Stomach smooth muscle (tissue), 2 donors: Measurements from ENCODE around the gene SHROOM3.

Experiments
- H3K27ac ChIP-seq: one replicate; pipeline ENCODE4 v1.7.0; 2013; ENCODE audit warnings: mild to moderate bottlenecking, low read length, inconsistent platforms
- H3K27me3 ChIP-seq, 2 donors: one replicate each; pipeline ENCODE4 v1.7.0; 2013; ENCODE audit warnings: low read length in 2 of 2; ENCODE audit not compliant: insufficient read depth in 2 of 2, control insufficient read depth in 1 of 2
- H3K36me3 ChIP-seq, 2 donors: one replicate each; pipeline ENCODE4 v1.7.0; 2013; ENCODE audit warnings: low read length in 2 of 2; ENCODE audit not compliant: control insufficient read depth in 2 of 2, insufficient read depth in 2 of 2
- H3K4me1 ChIP-seq: one replicate; pipeline ENCODE4 v1.7.0; 2013; ENCODE audit warnings: low read length; ENCODE audit not compliant: control insufficient read depth, insufficient read depth
- H3K4me3 ChIP-seq, 2 donors: one replicate each; pipeline ENCODE4 v1.7.0; 2013; ENCODE audit warnings: low read length in 2 of 2
- H3K9ac ChIP-seq, 2 donors: one replicate each; pipeline ENCODE4 v1.7.0; 2013; ENCODE audit warnings: low read length in 2 of 2, mild to moderate bottlenecking in 1 of 2
- H3K9me3 ChIP-seq, 2 donors: one replicate each; pipeline ENCODE4 v1.7.0; 2013; ENCODE audit warnings: low read length in 2 of 2; ENCODE audit not compliant: control insufficient read depth in 2 of 2
- donor health status: healthy.
- donor health status: Pancreatic carcinoma.

SHROOM3 gene

DNA sequence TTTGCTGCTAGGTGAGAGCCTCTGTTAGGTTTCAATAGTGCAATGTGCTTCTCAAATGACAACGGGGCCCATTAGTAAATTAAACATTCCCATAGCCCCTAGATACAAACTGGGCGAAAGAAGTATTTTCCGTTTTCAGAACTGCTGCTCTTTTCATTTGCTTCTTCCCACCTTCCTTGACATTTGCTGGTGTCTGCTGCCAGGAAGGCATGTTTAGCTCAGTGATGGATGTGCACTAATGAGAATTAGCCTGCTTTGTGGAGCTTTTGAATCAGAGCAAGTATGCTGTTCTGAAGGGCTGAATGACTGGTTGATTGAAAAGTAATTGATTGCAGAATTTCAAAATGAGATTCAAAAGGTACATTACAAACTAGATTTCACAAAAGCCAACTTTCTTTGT is 57.0 kb downstream of the SHROOM3 start:
- H3K4me1 ChIP-seq, result no peaks in the 10 kb centered on the region
- H3K36me3 ChIP-seq, result no peaks in the 10 kb centered on the region
- H3K27me3 ChIP-seq, result no peaks in the 10 kb centered on the region
- no peaks in the 10 kb centered on the region for H3K9me3 ChIP-seq
- no peak overlapping the region for H3K9ac ChIP-seq
- no peak overlapping the region for H3K4me3 ChIP-seq
- H3K27ac ChIP-seq, result no peak overlapping the region

DNA sequence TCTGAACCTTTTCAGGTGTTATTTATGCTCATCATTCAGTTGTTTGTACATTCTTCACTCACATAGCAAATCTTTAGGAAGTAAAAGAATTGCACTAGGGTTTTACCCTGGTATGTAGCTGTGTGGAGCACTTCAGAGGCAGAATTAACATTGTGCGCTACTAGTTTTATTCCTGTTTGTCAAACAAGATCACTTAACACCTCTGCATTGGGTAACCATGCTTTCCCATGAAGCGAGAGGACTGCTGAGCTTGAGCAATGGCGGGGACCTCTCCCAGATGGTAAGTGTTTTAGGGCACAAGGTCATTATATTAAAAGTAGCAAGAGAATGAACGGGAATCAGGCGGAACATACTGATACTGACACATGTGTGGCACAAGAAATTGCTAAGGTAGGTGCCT is 59.2 kb downstream of the SHROOM3 start:
- Histone ChIP-seq H3K36me3 (no peaks in the 10 kb centered on the region), H3K4me1 (no peaks in the 10 kb centered on the region), H3K27me3 (no peaks in the 10 kb centered on the region), H3K9ac (no peak overlapping the region), H3K27ac (no peak overlapping the region), H3K9me3 (no peaks in the 10 kb centered on the region), H3K4me3 (no peak overlapping the region)

DNA sequence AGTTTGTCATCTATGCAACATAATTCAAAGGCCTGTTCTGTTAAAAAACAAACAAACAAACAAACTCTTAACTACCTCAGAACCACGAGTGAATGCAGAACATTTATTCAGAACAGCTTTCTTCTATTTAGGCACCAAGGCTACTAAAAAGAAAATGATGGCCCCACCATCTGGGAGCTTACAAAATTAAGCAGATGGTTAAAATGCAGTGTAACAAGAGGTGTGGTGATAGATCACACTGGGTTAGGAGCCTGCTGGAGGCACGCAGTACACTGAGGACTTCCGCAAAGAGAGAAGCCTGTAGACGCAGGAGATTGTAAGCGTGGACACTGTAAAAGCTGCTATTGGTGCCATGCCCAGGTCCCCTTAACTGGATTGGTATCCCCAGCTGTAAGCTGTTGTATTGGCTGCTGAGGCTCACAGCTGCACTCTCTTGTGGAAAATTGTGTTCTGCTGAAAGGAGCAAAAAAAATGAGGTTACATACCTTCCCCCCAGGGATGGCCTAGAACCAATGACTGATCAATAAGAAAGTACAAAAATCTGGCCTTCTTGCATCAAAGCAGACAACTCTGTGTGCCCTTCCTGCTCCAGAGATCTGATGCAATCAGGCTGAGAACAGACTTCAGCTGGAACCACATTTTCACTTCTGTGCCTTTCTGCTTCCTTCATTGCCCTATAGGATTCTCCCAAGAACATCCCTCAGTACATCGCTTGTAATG is 60.0 kb downstream of the SHROOM3 start:
- Histone ChIP-seq H3K27me3 (no peaks in the 10 kb centered on the region), H3K9ac (no peak overlapping the region), H3K4me3 (no peak overlapping the region), H3K36me3 (no peaks in the 10 kb centered on the region), H3K4me1 (no peaks in the 10 kb centered on the region), H3K9me3 (no peaks in the 10 kb centered on the region), H3K27ac (no peak overlapping the region)

DNA sequence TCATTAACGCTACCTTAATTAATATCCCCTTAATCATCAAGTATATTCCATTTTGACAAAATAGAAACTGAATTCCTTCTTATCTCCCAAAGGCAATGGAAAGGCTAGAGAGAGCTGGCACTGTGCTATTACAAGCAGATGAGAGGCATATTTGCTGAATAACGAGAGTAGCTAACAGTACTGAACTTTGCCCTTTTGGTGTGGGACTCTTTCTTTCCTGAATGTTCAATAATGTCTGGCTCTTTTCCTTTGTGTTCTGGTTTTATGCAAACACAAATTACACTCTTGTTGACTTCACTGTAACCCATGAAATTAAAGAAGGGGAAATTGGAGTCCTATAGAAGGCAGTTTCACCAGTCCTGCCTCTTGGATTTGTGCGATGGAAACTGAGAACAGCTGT is 63.5 kb downstream of the SHROOM3 start:
- H3K27ac ChIP-seq, result no peak overlapping the region
- H3K9ac ChIP-seq, result no peak overlapping the region
- no peaks in the 10 kb centered on the region for H3K9me3 ChIP-seq
- no peaks in the 10 kb centered on the region for H3K27me3 ChIP-seq
- no peaks in the 10 kb centered on the region for H3K36me3 ChIP-seq
- no peak overlapping the region for H3K4me3 ChIP-seq
- no peaks in the 10 kb centered on the region for H3K4me1 ChIP-seq

DNA sequence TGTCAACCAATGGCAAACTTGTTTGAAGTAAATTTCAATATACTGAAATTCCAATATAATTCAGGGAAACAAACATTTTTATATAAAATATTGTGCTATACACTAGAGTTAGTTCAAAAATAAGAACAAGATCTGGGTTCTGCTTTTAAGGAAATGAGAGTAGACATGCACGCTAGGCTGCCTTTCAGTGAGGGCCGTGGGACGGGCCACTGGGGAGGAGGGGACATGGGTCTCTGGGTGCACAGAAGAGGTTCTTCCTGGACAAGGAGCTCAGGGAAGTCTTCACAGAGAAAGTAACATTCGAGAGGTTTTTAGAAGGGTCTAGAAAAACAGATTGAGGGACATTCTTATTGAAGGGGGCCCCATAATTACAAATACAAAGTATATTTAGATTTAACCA is 64.4 kb downstream of the SHROOM3 start:
- Histone ChIP-seq H3K27me3 (no peaks in the 10 kb centered on the region), H3K9me3 (no peaks in the 10 kb centered on the region), H3K4me3 (no peak overlapping the region), H3K4me1 (no peaks in the 10 kb centered on the region), H3K27ac (no peak overlapping the region), H3K36me3 (no peaks in the 10 kb centered on the region), H3K9ac (no peak overlapping the region)

DNA sequence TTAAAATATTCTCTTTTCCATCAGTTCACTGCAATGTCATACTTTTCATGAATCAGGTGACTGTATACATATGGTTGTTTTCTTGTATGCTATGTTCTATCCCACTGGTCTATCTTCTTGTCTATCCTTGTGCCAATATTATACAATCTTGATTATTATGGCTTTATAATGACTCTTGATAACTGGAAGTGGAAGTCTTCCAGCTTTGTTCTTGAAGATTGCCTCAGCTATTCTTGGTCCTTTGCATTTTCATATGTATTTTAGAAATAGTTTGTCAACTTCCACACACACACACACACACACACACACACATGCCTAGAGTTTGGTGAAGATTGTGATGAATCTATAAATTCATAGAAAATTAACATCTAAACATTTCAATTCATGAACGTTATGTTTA is 67.9 kb downstream of the SHROOM3 start:
- H3K9ac ChIP-seq, result no peak overlapping the region
- H3K27ac ChIP-seq, result no peak overlapping the region
- no peaks in the 10 kb centered on the region for H3K36me3 ChIP-seq
- no peak overlapping the region for H3K4me3 ChIP-seq
- H3K27me3 ChIP-seq, result no peaks in the 10 kb centered on the region
- no peaks in the 10 kb centered on the region for H3K4me1 ChIP-seq
- H3K9me3 ChIP-seq, result no peaks in the 10 kb centered on the region

DNA sequence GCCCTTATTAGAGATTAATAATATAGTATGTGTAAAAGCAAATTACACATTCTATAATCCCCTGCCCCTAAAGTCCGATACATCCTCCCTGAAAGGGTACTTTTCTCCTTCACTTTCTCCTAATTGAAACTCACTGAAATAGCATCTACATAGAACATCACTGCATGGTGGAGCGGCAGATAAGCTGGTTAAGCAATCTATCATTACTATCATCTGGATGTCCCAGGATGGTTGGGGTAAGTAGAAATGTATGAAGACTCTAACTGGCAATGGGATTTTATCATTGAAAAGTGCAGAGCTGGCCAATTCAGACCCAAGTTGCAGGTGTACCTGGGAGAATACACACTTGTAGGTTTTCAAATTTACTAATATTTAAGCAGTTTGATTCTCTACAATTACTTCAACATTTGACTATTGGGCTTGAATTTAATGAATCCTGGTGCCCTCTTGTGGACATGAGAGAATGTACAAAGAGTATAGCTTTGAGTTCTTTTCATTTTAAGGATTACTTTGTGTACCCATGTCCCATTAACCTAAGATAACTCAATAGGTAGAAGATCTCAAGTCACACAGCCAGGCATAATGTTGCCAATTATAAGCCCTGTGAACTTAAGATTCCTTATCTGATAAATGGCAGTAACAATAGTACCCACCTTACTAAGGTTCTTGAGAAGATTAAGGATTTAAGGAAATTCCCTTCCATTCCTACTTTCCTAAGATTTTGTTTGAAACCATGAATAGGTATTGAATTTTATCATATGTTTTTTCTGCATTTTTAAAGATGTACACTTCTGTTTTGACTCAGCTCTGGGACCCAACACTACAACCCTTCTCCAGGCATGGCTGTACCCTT is 69.8 kb downstream of the SHROOM3 start:
- Histone ChIP-seq H3K27me3 (no peaks in the 10 kb centered on the region), H3K9ac (no peak overlapping the region), H3K9me3 (no peaks in the 10 kb centered on the region), H3K36me3 (no peaks in the 10 kb centered on the region), H3K4me3 (no peak overlapping the region), H3K27ac (no peak overlapping the region), H3K4me1 (no peaks in the 10 kb centered on the region)

DNA sequence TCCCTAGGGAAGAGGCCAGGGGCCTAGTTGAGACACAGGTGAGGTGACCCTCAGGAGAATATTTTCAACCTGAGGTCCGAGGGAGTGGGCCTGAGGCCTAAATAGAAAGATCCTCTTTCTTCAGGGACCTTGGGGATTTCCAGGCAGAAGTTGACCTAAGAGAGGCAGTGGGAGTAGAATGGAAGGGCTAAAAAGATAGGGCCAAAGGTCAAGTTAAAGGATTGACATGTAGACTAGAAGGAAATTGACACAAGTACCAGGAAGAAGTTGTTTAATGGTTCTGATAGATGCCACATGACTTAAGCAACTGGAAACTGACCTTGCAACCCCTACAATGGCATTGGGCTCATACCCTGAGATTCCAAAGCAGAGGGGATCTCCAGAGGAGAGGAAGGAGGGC is 76.9 kb downstream of the SHROOM3 start:
- no peak overlapping the region for H3K9ac ChIP-seq

DNA sequence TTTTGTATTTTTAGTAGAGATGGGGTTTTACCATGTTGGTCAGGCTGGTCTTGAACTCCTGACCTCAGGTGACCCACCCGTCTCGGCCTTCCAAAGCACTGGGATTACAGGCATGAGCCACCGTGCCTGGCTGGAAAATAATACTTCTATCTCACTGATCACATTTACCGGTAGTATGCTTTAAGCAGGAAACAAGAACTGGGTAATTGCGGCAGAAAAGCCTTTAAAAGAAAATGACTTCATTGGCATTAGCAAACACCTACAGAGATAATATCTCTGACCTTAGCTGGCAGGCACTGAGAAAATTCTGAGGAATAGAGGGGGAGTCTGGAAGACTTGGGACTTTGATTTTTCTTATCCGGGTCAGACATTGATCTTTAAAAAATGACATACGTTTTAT is 78.5 kb downstream of the SHROOM3 start:
- no peak overlapping the region for H3K27ac ChIP-seq

More for the DNA sequence above, 76.9 kb downstream of the SHROOM3 start:
- Histone ChIP-seq H3K36me3 (no peaks in the 10 kb centered on the region), H3K9me3 (no peaks in the 10 kb centered on the region), H3K27me3 (no peaks in the 10 kb centered on the region), H3K4me3 (no peak overlapping the region), H3K27ac (no peak overlapping the region), H3K4me1 (no peaks in the 10 kb centered on the region)

DNA sequence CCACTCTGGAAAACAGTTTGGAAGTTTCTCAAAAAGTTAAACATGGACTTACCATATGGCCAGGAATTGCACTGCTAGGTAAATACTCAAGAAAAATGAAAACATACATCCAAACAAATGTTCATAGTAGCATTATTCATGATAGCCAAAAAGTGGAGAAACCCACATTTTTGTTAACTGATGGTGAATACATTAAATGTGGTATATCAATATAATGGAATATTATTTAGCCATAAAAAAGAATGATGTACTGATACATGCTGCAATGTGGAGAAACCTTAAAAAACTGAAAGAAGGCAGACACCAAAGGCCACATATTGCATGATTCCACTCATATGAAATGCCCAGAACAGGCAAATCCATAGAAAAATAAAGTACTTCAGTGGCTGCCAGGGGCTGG is 79.1 kb downstream of the SHROOM3 start:
- H3K4me3 ChIP-seq, result no peak overlapping the region
- no peaks in the 10 kb centered on the region for H3K27me3 ChIP-seq
- no peaks in the 10 kb centered on the region for H3K36me3 ChIP-seq
- no peaks in the 10 kb centered on the region for H3K9me3 ChIP-seq
- H3K27ac ChIP-seq, result no peak overlapping the region
- no peak overlapping the region for H3K9ac ChIP-seq
- no peaks in the 10 kb centered on the region for H3K4me1 ChIP-seq

More for the DNA sequence above, 78.5 kb downstream of the SHROOM3 start:
- H3K27me3 ChIP-seq, result no peaks in the 10 kb centered on the region
- H3K4me1 ChIP-seq, result no peaks in the 10 kb centered on the region
- no peak overlapping the region for H3K9ac ChIP-seq
- no peaks in the 10 kb centered on the region for H3K36me3 ChIP-seq
- no peaks in the 10 kb centered on the region for H3K9me3 ChIP-seq
- H3K4me3 ChIP-seq, result no peak overlapping the region
